ENCODE data around the gene ABCG1.
"Not testable (repeated sequence)": the region's sequence is repeated elsewhere in the genome, so short reads cannot be mapped to it uniquely, and the experiment has no call there.

Gene ABCG1

DNA sequence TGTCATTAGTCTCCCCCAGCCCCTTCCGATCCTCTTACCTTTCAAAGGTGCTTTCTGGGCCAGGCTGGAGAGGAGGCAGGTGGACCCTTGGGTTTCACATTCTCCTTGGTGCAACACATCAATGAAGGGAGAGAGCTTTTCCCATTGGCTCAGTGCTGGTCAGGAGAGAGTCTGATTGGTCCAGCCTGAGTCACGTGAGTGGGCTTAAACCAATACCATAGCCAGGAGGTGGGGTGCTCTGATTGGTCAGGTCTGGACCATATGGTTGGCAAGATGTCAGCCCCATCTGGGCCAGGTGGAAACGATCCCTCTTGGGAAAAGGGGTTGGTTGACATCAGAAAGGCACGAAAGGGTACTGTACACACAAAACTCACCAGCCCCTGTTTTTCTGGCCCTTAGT is 44.8 kb upstream of the ABCG1 start:
- H3K4me1 ChIP-seq: no peaks in the 10 kb centered on the region
- H3K27ac ChIP-seq: no peak overlapping the region
- no peaks in the 10 kb centered on the region for H3K79me2 ChIP-seq
- no peak overlapping the region for H3K4me3 ChIP-seq (ENCODE audit: low read depth, low read length)
- TF ChIP-seq CTCF (IDR thresholded peaks at IDR 0.05): no peak
- no peak overlapping the region for H3K9ac ChIP-seq
- H2AFZ ChIP-seq: no peak overlapping the region
- H3K27me3 ChIP-seq (ENCODE audit: control insufficient read depth, insufficient read depth, low read length): no peaks in the 10 kb centered on the region
- no peaks in the 10 kb centered on the region for H3K36me3 ChIP-seq (ENCODE audit: control insufficient read depth, insufficient read depth, low read length)
- H3K4me2 ChIP-seq (ENCODE audit: low read length): no peak overlapping the region
- no peaks in the 10 kb centered on the region for H3K9me3 ChIP-seq (ENCODE audit: control insufficient read depth, low read length)

DNA sequence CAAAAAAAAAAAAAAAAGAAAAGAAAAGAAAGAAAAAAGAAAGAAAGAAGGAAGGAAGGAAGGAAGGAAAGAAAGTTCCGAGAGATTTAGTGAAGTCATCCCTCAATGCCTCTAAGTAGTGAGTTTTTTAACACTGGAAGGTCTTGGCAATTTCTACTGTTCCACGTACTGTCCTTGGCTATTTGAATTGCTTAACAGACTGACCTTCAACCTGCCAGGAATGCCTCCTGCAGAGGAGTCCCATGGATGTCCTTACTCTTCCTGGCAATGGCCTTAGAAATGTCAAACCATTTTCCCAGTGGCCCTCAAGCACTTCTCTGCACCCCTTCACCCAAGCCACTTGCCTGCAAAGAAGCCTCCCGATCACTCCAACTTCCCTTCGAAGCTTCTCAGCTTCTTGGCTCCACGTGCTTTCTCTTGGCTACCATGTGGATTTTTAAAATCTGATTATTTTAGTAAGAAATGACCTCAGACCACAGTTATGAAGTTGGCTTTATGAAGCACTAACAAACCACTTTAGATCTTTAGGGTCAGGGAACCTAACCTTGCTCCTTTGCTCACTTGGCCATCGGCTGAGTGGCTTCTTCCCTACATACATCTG is 43.7 kb upstream of the ABCG1 start:
- no peak for TF ChIP-seq CTCF (IDR thresholded peaks at IDR 0.05)
- Histone ChIP-seq H3K4me3 (ENCODE audit: low read depth, low read length) (no peak overlapping the region), H3K79me2 (no peaks in the 10 kb centered on the region), H3K27ac (no peak overlapping the region), H3K27me3 (ENCODE audit: control insufficient read depth, insufficient read depth, low read length) (no peaks in the 10 kb centered on the region), H2AFZ (no peak overlapping the region), H3K9me3 (ENCODE audit: control insufficient read depth, low read length) (no peaks in the 10 kb centered on the region), H3K9ac (no peak overlapping the region), H3K4me2 (ENCODE audit: low read length) (no peak overlapping the region), H3K36me3 (ENCODE audit: control insufficient read depth, insufficient read depth, low read length) (no peaks in the 10 kb centered on the region), H3K4me1 (no peaks in the 10 kb centered on the region)

- Histone ChIP-seq H3K9me3 (ENCODE audit: control insufficient read depth, low read length) (no peaks in the 10 kb centered on the region), H3K27ac (no peak overlapping the region), H3K4me3 (ENCODE audit: low read depth, low read length) (no peak overlapping the region), H3K36me3 (ENCODE audit: control insufficient read depth, insufficient read depth, low read length) (no peaks in the 10 kb centered on the region), H3K4me2 (ENCODE audit: low read length) (no peak overlapping the region), H3K27me3 (ENCODE audit: control insufficient read depth, insufficient read depth, low read length) (no peaks in the 10 kb centered on the region), H2AFZ (no peak overlapping the region), H3K79me2 (no peaks in the 10 kb centered on the region), H3K9ac (no peak overlapping the region), H3K4me1 (no peaks in the 10 kb centered on the region)
- TF ChIP-seq CTCF (IDR thresholded peaks at IDR 0.05): no peak
Measured at GRCh38 chr21:42176859-42177258, 42.1 kb upstream of the ABCG1 start.

DNA sequence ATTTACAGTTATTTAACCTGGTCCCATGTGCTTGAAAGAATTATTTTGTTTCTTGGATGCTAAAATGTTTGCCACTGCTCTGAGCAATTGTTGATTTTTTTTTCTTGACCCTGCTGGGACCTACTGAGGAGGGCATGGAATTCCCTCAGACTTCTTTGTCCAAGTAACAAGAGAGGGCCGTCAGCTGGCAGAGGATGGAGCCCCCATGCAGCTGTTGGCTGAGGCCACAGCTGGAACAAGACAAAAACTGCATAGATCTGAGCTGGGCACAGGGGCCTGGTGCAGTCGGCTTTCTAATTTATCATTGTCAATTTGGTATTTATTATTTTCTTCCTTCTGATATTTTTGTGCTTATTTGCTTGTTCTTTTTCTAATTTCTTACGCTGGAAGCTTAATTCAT is 39.6 kb upstream of the ABCG1 start:
- Histone ChIP-seq H3K36me3 (ENCODE audit: control insufficient read depth, insufficient read depth, low read length) (no peaks in the 10 kb centered on the region), H3K9me3 (ENCODE audit: control insufficient read depth, low read length) (no peaks in the 10 kb centered on the region), H3K4me2 (ENCODE audit: low read length) (no peak overlapping the region), H3K9ac (no peak overlapping the region), H3K79me2 (no peaks in the 10 kb centered on the region), H3K4me3 (ENCODE audit: low read depth, low read length) (no peak overlapping the region), H3K4me1 (no peaks in the 10 kb centered on the region), H3K27ac (no peak overlapping the region), H3K27me3 (ENCODE audit: control insufficient read depth, insufficient read depth, low read length) (no peaks in the 10 kb centered on the region), H2AFZ (no peak overlapping the region)
- no peak for TF ChIP-seq CTCF (IDR thresholded peaks at IDR 0.05)

GRCh38 chr21:42180001-42180400 is 38.9 kb upstream of the ABCG1 start:
- H3K79me2 ChIP-seq; H3K9ac ChIP-seq; H3K27ac ChIP-seq; H2AFZ ChIP-seq; H3K9me3 ChIP-seq (ENCODE audit: control insufficient read depth, low read length); H3K36me3 ChIP-seq (ENCODE audit: control insufficient read depth, insufficient read depth, low read length); H3K4me2 ChIP-seq (ENCODE audit: low read length); H3K27me3 ChIP-seq (ENCODE audit: control insufficient read depth, insufficient read depth, low read length); H3K4me3 ChIP-seq (ENCODE audit: low read depth, low read length); H3K4me1 ChIP-seq: not testable (repeated sequence)

Measured in parathyroid adenoma (tissue), 2 donors.